Lower leg skin (tissue), 3 donors: ENCODE results near the gene NCAPG2.

Experiments
- POLR2A ChIP-seq, 2 donors: fragments of 450-650 bp; IDR thresholded peaks; one replicate each; pipeline ENCODE4 v1.6.1; 2016 to 2017; ENCODE audit warnings: antibody characterized with exemption in 2 of 2, mild to moderate bottlenecking in 1 of 2, moderate library complexity in 1 of 2
- TF ChIP-seq, protein P1 (sequence below), 3 donors: fragments of 450-650 bp; IDR thresholded peaks; one replicate each; pipeline ENCODE4 v1.5.1; 2016; ENCODE audit warnings: antibody characterized with exemption in 3 of 3, mild to moderate bottlenecking in 3 of 3, moderate library complexity in 2 of 3

DNA sequence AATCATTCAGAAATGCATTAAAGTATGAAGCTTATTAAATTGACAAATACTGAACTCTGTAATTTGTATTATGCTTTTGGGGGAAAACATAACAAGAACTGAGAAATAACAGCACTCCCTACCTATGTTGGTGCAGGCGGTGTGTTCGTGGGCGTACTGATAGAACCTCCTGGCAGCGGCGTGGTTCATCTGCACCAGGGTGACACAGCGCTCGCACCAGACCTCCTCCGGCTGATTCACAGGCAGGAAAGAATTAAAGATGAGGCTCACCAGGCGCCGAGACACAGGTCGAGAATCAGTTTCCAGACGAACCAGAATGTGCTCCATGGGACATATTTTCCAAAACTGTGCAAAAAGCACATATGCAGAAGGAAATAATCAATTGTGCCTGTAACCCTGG lies 40.2 kb downstream of the NCAPG2 start:
- TF ChIP-seq, protein P1, sequence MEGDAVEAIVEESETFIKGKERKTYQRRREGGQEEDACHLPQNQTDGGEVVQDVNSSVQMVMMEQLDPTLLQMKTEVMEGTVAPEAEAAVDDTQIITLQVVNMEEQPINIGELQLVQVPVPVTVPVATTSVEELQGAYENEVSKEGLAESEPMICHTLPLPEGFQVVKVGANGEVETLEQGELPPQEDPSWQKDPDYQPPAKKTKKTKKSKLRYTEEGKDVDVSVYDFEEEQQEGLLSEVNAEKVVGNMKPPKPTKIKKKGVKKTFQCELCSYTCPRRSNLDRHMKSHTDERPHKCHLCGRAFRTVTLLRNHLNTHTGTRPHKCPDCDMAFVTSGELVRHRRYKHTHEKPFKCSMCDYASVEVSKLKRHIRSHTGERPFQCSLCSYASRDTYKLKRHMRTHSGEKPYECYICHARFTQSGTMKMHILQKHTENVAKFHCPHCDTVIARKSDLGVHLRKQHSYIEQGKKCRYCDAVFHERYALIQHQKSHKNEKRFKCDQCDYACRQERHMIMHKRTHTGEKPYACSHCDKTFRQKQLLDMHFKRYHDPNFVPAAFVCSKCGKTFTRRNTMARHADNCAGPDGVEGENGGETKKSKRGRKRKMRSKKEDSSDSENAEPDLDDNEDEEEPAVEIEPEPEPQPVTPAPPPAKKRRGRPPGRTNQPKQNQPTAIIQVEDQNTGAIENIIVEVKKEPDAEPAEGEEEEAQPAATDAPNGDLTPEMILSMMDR (IDR thresholded peaks at IDR 0.05), result no peak
- TF ChIP-seq POLR2A (IDR thresholded peaks at IDR 0.05), result no peak
